HG03060 (cell line): ENCODE results near the gene PRELID2.
"Not testable (repeated sequence)": the region's sequence is repeated elsewhere in the genome, so short reads cannot be mapped to it uniquely, and the experiment has no call there.

Experiments used
- ATAC-seq: cut with Tn5 transposase; IDR thresholded peaks from one replicate; pipeline ENCODE4 v1.9.1; 2021; ENCODE audit warnings: low read depth, moderate number of reproducible peaks; ENCODE audit not compliant: unreplicated experiment

Gene PRELID2

GRCh38 chr5:145752947-145753346 is 82.2 kb downstream of the PRELID2 start:
- ATAC-seq = no peak

- ATAC-seq = no peak
These were observed 82.6 kb downstream of the PRELID2 start for GRCh38 chr5:145752534-145752933.

DNA sequence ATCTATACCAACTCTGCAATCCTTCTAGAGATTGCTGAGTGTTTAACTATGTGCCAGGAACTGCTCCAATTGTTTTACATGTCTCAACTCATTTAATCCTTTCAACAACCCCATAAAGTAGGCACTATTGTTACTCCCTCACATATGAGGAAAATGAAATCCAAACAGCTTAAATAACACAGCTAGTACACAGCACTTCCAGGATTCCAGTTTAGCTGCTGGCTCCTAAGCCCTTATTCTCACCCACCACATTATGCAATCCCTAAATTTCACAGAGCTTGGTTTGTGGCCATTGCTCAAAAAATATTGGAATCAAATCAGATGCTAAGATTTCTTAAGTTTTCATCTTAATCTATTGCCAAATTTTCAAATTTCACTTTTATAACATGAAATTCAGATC is 84.9 kb downstream of the PRELID2 start:
- no peak for ATAC-seq

- no peak for ATAC-seq
These were observed 91.6 kb downstream of the PRELID2 start for GRCh38 chr5:145743396-145744061.

DNA sequence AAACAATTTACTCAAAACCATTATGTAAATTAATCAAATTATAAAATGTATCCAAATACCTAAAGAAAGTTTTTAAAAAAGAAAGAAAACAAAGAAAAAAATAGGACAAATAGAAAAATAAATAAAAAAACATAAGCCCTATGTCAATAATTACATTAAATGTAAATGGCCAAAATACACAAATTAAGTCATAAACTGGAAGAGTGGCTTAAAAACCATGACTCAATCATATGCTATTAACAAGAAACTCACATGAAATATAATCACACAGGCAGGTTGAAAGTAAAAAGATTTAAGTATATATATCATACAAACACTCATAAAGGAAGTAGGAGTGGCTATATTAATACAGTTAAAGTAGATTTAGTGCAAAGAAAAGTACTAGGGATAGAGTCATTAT is 95.3 kb downstream of the PRELID2 start:
- no peak for ATAC-seq

GRCh38 chr5:145738227-145738626 is 96.9 kb downstream of the PRELID2 start:
- no peak for ATAC-seq

DNA sequence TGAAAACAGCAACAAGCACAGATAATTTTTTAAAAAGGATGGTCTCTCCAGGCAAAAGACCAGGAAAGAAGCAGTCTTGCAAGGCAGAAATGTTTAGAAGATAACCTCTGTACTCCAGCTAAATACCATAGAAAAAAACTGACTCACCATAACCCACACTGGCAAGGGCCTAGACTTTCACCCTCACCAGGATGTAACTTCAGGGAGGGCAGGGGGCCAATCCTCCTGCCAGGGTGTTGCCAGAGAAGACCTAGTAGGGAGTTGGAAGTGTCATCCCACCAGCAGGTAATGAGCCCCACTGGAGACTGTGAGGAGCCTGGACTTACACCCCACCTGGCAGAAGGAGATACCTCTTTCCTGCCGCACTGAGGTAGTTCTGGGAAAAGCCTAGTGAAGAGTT is 97.6 kb downstream of the PRELID2 start:
- ATAC-seq = no peak

DNA sequence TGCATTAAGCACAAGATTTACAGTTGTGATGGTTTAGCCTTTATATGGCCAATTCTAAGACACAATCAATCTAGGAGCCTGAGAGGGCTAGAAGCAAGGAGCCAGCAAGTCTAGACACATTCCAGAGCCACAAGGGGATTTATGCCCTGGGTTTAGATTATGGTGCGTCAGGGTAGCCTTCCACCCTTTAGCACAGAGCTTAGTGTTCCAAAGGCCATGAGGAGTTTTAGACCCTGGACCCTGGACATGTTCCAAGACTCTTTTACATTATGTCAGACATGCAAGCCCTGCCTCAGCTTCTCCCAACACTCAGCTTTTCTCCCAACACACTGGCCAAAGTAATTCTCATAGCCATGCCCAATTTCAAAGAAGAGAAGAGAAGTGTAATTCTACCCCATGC is 105.2 kb downstream of the PRELID2 start:
- ATAC-seq = not testable (repeated sequence)

GRCh38 chr5:145723516-145723915 is 111.6 kb downstream of the PRELID2 start:
- ATAC-seq = no peak

DNA sequence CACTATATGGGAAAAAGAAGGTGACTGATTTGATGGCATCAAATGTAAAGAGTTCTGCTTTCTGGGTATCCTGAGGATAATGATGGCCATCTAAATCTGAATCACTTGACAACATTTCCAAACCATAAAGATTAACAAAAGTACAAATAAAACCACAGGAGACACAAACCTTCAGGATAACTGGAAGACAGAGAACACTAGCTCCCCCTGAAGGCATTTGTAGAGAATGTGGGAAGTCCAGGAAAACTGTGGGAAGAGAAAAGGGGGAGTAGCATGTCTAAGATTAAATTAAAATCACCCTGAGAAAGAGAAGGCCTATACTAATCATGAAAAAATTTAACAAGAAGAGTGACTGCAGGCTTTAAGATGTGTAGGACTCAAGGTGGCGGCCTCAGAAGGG is 116.2 kb downstream of the PRELID2 start:
- ATAC-seq = no peak

- ATAC-seq = no peak
These were observed 119.7 kb downstream of the PRELID2 start for GRCh38 chr5:145715412-145715811.

DNA sequence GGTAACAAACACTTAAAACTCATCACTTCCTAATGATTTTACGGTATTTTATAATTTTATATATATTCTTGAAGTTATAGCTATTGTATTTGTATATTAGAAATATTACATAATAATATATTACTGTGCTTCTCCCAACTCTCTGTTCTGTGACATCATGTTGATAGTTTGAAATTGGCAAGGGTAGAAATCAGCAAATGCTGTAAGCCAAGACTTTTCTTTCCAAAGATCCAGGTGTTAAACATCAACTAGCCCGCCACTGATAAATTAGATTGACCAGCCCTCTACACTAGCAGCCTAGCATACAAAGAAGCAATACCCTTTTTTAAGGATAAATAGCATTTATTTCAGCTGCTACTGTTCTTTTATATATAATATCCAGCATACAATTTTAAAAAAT is 122.9 kb downstream of the PRELID2 start:
- ATAC-seq = no peak

- no peak for ATAC-seq
These were observed 123.7 kb downstream of the PRELID2 start for GRCh38 chr5:145711417-145711816.
